HS-27A (cell line): ENCODE data around the gene ZFR2.
A peak's percentile ranks its signal among the peaks of the same experiment; 100 is the strongest.
"Not testable (repeated sequence)": the region's sequence is repeated elsewhere in the genome, so short reads cannot be mapped to it uniquely, and the experiment has no call there.

Source experiments
- DNase-seq: peaks from one replicate; pipeline ENCODE4 v3.0.0-alpha.2; 2012; ENCODE audit warnings: low read depth, missing footprints

Gene ZFR2

GRCh38 chr19:3868770-3869456 lies at the start of gene ZFR2:
TSS of gene ZFR2 (minus strand) at chr19:3869038. CDS start at chr19:3869017, 21 bp downstream.
- peak; percentile 60 for DNase-seq

GRCh38 chr19:3916033-3916432 lies 47.2 kb upstream of the ZFR2 start:
- no peak for DNase-seq

GRCh38 chr19:3914199-3914598 lies 45.4 kb upstream of the ZFR2 start:
- no peak for DNase-seq

GRCh38 chr19:3910105-3910504 lies 41.3 kb upstream of the ZFR2 start:
- no peak for DNase-seq

GRCh38 chr19:3908266-3909054 lies 39.6 kb upstream of the ZFR2 start:
- no peak for DNase-seq

- DNase-seq = no peak
Observed at GRCh38 chr19:3907626-3908265, 38.9 kb upstream of the ZFR2 start.

GRCh38 chr19:3904233-3904632 lies 35.4 kb upstream of the ZFR2 start:
- DNase-seq = no peak

- no peak for DNase-seq
Observed at GRCh38 chr19:3902317-3902973, 33.6 kb upstream of the ZFR2 start.

GRCh38 chr19:3899531-3900294 lies 30.9 kb upstream of the ZFR2 start:
- DNase-seq = no peak

GRCh38 chr19:3898426-3898825 lies 29.6 kb upstream of the ZFR2 start:
- no peak for DNase-seq

GRCh38 chr19:3897936-3898335 lies 29.1 kb upstream of the ZFR2 start:
- DNase-seq = no peak

GRCh38 chr19:3895788-3896187 lies 26.9 kb upstream of the ZFR2 start:
- DNase-seq = no peak

GRCh38 chr19:3894959-3895358 lies 26.1 kb upstream of the ZFR2 start:
- DNase-seq = not testable (repeated sequence)

- DNase-seq = no peak
Observed at GRCh38 chr19:3893509-3894179, 24.8 kb upstream of the ZFR2 start.

- DNase-seq = no peak
Observed at GRCh38 chr19:3890591-3890990, 21.8 kb upstream of the ZFR2 start.

GRCh38 chr19:3882041-3882384 lies 13.2 kb upstream of the ZFR2 start:
- DNase-seq = no peak

GRCh38 chr19:3881272-3882040 lies 12.6 kb upstream of the ZFR2 start:
- no peak for DNase-seq

- no peak for DNase-seq
Observed at GRCh38 chr19:3880471-3881271, 11.8 kb upstream of the ZFR2 start, which contains the start of gene ATCAY. TSS of gene ATCAY (plus strand) at chr19:3880685. CDS start at chr19:3885768, 5,083 bp downstream.

- DNase-seq = no peak
Observed at GRCh38 chr19:3879656-3880055, 10.8 kb upstream of the ZFR2 start.
